Liver (tissue), 9 donors: ENCODE results near the gene INPP4B. TPM values are rescaled to one million over a fixed set of nuclear protein-coding genes. Genes with fewer than 3 reads are reported as not detected.

Source experiments
- DNase-seq: peaks from one replicate; pipeline ENCODE4 v3.0.0-alpha.2; 2017; ENCODE audit warnings: low spot score
- H3K27ac ChIP-seq, 2 donors: one replicate each; pipeline ENCODE4 v1.7.0; 2013; ENCODE audit warnings: inconsistent platforms in 2 of 2, low read length in 2 of 2, control low read depth in 1 of 2, low read depth in 1 of 2, mild to moderate bottlenecking in 1 of 2
- H3K27me3 ChIP-seq, 4 donors: one replicate each; pipeline versions ENCODE4 v1.6.1 to v1.7.0; 2013; ENCODE audit warnings: low read length in 3 of 4, inconsistent platforms in 1 of 4, mild to moderate bottlenecking in 1 of 4, moderate library complexity in 1 of 4; ENCODE audit not compliant: control insufficient read depth in 4 of 4, insufficient read depth in 4 of 4
- H3K36me3 ChIP-seq, 4 donors: one replicate each; pipeline versions ENCODE4 v1.6.1 to v1.7.0; 2013; ENCODE audit warnings: low read length in 3 of 4, mild to moderate bottlenecking in 3 of 4, low read depth in 1 of 4, moderate library complexity in 1 of 4; ENCODE audit not compliant: control insufficient read depth in 4 of 4, insufficient read depth in 3 of 4
- H3K4me1 ChIP-seq, 4 donors: one replicate each; pipeline versions ENCODE4 v1.6.1 to v1.7.0; 2013; ENCODE audit warnings: low read length in 3 of 4, mild to moderate bottlenecking in 3 of 4, moderate library complexity in 1 of 4; ENCODE audit not compliant: control insufficient read depth in 4 of 4, insufficient read depth in 4 of 4
- H3K4me3 ChIP-seq, 3 donors: one replicate each; pipeline versions ENCODE4 v1.6.1 to v1.7.0; 2013; ENCODE audit warnings: low read length in 3 of 3, control low read depth in 1 of 3, low read depth in 1 of 3, mild to moderate bottlenecking in 1 of 3
- H3K9ac ChIP-seq, 2 donors: one replicate each; pipeline ENCODE4 v1.7.0; 2013; ENCODE audit warnings: low read length in 2 of 2, mild to moderate bottlenecking in 2 of 2, moderate library complexity in 2 of 2, control low read depth in 1 of 2, low read depth in 1 of 2
- H3K9me3 ChIP-seq, 4 donors: one replicate each; pipeline versions ENCODE4 v1.6.1 to v1.7.0; 2013; ENCODE audit warnings: low read length in 3 of 4; ENCODE audit not compliant: control insufficient read depth in 4 of 4
- EGR1 ChIP-seq, 2 donors: IDR thresholded peaks; 2 replicates each; pipeline ENCODE4 v1.6.1; 2016 to 2018; ENCODE audit warnings: antibody characterized with exemption in 2 of 2, low read depth in 2 of 2
- FOXA1 ChIP-seq: IDR thresholded peaks from 2 replicates; pipeline ENCODE4 v1.6.1; 2016; ENCODE audit warnings: antibody characterized with exemption
- GABPA ChIP-seq, 2 donors: IDR thresholded peaks in 1 of 2; conservative IDR thresholded peaks in 1 of 2; 2 replicates each; pipeline ENCODE4 v1.6.1; 2016; ENCODE audit warnings: antibody characterized with exemption in 2 of 2, mild to moderate bottlenecking in 1 of 2, moderate library complexity in 1 of 2
- HNF4A ChIP-seq, 2 donors: conservative IDR thresholded peaks; 2 replicates each; pipeline ENCODE4 v1.6.1; 2016; ENCODE audit warnings: antibody characterized with exemption in 2 of 2, mild to moderate bottlenecking in 2 of 2
- HNF4G ChIP-seq: IDR thresholded peaks from 2 replicates; pipeline ENCODE4 v1.6.1; 2016; ENCODE audit warnings: antibody characterized with exemption
- JUND ChIP-seq, 2 donors: IDR thresholded peaks; 2 replicates each; pipeline ENCODE4 v1.6.1; 2016; ENCODE audit warnings: antibody characterized with exemption in 2 of 2
- MAX ChIP-seq: IDR thresholded peaks from 2 replicates; pipeline ENCODE4 v1.6.1; 2016; ENCODE audit warnings: antibody characterized with exemption
- NR2F2 ChIP-seq: IDR thresholded peaks from 2 replicates; pipeline ENCODE4 v1.6.1; 2016; ENCODE audit warnings: antibody characterized with exemption
- RAD21 ChIP-seq, 2 donors: IDR thresholded peaks; 2 replicates each; pipeline ENCODE4 v1.6.1; 2016; ENCODE audit warnings: antibody characterized with exemption in 2 of 2, mild to moderate bottlenecking in 2 of 2
- REST ChIP-seq: IDR thresholded peaks from 2 replicates; pipeline ENCODE4 v1.6.1; 2016; ENCODE audit warnings: antibody characterized with exemption, mild to moderate bottlenecking
- RXRA ChIP-seq, 2 donors: IDR thresholded peaks; 2 replicates each; pipeline ENCODE4 v1.6.1; 2017 to 2018; ENCODE audit warnings: antibody characterized with exemption in 2 of 2, mild to moderate bottlenecking in 1 of 2
- SP1 ChIP-seq: IDR thresholded peaks from 2 replicates; pipeline ENCODE4 v1.6.1; 2018; ENCODE audit warnings: antibody characterized with exemption, mild to moderate bottlenecking
- TAF1 ChIP-seq: conservative IDR thresholded peaks from 2 replicates; pipeline ENCODE4 v1.6.1; 2016; ENCODE audit warnings: antibody characterized with exemption, mild to moderate bottlenecking
- YY1 ChIP-seq: IDR thresholded peaks from 2 replicates; pipeline ENCODE4 v1.6.1; 2016; ENCODE audit warnings: antibody characterized with exemption, mild to moderate bottlenecking
- WGBS: extraction: QIAGEN DNeasy Blood & Tissue Kit; methylation state at CpG from one replicate; pipeline ENCODE4 v1.1.7; 2013; 5-methylcytosine and 5-hydroxymethylcytosine counted together
- polyA plus RNA-seq, 2 donors: library from polyadenylated mRNA; stranded (reverse) in 1 of 2; unstranded in 1 of 2; fragments of 200-250 nt in 1 of 2; fragments of >200 nt in 1 of 2; fragmentation: Nextera tagmentation in 1 of 2; extraction: Ambion mirVana in 1 of 2; gene quantifications; one replicate each; pipeline versions ENCODE4 v1.2.1 to v1.2.3, GENCODE V29; 2013 to 2015
- total RNA-seq, 2 donors: library from RNA; depleted of rRNA; stranded (reverse); fragments of >200 nt; gene quantifications; one replicate each; pipeline ENCODE4 v1.2.3, GENCODE V29; 2014
- TF ChIP-seq, protein P1 (sequence below): IDR thresholded peaks from 2 replicates; pipeline ENCODE4 v1.6.1; 2016; ENCODE audit warnings: antibody characterized with exemption
- TF ChIP-seq, protein P2 (sequence below): IDR thresholded peaks from 2 replicates; pipeline ENCODE4 v1.6.1; 2016; ENCODE audit warnings: antibody characterized with exemption
- donor health status: healthy.
- donor health status: healthy.
- donor health status: healthy.
- donor health status: healthy.
- donor health status: healthy.

Gene INPP4B
- total and polyA plus RNA-seq, 4 donors, result 0.43 to 2.8 (median 1.6) TPM

- WGBS, result 71% methylated on average over 5 of the region's 5 CpGs
- no peak overlapping the region for H3K9ac ChIP-seq
- no peaks in the 10 kb centered on the region for H3K9me3 ChIP-seq
- H3K27me3 ChIP-seq, result peaks cover 0 to 2% (median 0%) of the 10 kb centered on the region in 4 donors
- no peaks in the 10 kb centered on the region for H3K4me1 ChIP-seq
- DNase-seq, result no peak
- no peaks in the 10 kb centered on the region for H3K36me3 ChIP-seq
- no peak overlapping the region for H3K27ac ChIP-seq
- TF ChIP-seq MAX (no peak), RAD21 (IDR thresholded peaks at IDR 0.05) (no peak), NR2F2 (no peak), JUND (IDR thresholded peaks at IDR 0.05) (no peak), FOXA1 (no peak), RXRA (IDR thresholded peaks at IDR 0.05) (no peak), HNF4G (no peak), SP1 (no peak), YY1 (no peak)
- TF ChIP-seq, protein P1, sequence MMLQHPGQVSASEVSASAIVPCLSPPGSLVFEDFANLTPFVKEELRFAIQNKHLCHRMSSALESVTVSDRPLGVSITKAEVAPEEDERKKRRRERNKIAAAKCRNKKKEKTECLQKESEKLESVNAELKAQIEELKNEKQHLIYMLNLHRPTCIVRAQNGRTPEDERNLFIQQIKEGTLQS, result no peak
- no peak overlapping the region for H3K4me3 ChIP-seq
These were observed 846.5 kb downstream of the INPP4B start for GRCh38 chr4:141999446-142000143.

DNA sequence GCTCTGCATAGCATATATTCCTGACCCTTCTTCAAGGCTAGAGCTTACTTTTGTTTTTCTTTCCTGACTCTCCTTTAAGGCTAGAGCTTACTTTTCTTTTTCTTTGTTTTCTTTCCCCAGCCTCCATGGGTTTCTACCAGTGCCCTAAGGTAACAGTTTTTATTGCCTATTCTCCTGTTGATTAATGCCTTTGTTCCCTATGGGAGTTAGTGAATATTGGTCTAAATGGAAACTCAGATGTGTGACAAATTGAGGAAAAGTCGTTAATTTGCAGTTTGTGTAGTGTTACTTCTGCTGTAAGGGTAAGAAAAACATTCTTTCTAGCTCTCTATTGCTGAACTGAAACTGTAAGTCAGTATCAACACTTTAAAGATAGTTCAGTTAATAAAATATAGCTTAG lies 851.0 kb downstream of the INPP4B start:
- WGBS, result 36% methylated on average over 1 of the region's 1 CpG
- Histone ChIP-seq H3K4me1 (no peaks in the 10 kb centered on the region), H3K9me3 (no peaks in the 10 kb centered on the region), H3K27me3 (peaks cover 0 to 2% (median 0%) of the 10 kb centered on the region in 4 donors), H3K4me3 (no peak overlapping the region), H3K27ac (no peak overlapping the region), H3K9ac (no peak overlapping the region), H3K36me3 (no peaks in the 10 kb centered on the region)
- no peak for DNase-seq
- TF ChIP-seq TAF1, result no peak
- TF ChIP-seq RXRA (IDR thresholded peaks at IDR 0.05), result no peak
- TF ChIP-seq REST, result no peak
- TF ChIP-seq, protein P1, result no peak
- TF ChIP-seq HNF4A (conservative IDR thresholded peaks at IDR 0.05), result no peak
- no peak for TF ChIP-seq YY1
- no peak for TF ChIP-seq HNF4G
- TF ChIP-seq EGR1 (IDR thresholded peaks at IDR 0.05; ENCODE audit: low read depth in 2 of 2), result no peak
- no peak for TF ChIP-seq FOXA1
- TF ChIP-seq GABPA (IDR thresholded peaks at IDR 0.05 in 1 of 2, conservative IDR thresholded peaks at IDR 0.05 in 1 of 2), result no peak
- TF ChIP-seq, protein P2, sequence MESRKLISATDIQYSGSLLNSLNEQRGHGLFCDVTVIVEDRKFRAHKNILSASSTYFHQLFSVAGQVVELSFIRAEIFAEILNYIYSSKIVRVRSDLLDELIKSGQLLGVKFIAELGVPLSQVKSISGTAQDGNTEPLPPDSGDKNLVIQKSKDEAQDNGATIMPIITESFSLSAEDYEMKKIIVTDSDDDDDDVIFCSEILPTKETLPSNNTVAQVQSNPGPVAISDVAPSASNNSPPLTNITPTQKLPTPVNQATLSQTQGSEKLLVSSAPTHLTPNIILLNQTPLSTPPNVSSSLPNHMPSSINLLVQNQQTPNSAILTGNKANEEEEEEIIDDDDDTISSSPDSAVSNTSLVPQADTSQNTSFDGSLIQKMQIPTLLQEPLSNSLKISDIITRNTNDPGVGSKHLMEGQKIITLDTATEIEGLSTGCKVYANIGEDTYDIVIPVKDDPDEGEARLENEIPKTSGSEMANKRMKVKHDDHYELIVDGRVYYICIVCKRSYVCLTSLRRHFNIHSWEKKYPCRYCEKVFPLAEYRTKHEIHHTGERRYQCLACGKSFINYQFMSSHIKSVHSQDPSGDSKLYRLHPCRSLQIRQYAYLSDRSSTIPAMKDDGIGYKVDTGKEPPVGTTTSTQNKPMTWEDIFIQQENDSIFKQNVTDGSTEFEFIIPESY, result no peak
- TF ChIP-seq NR2F2, result no peak
